Activated CD4-positive, alpha-beta memory T cell treated with anti-CD3 and anti-CD28 coated beads for 36 hours (primary cell): ENCODE data around the gene NLK. TPM values are rescaled to one million over a fixed set of nuclear protein-coding genes. Genes with fewer than 3 reads are reported as not detected.

Experiments used
- CTCF ChIA-PET: fragments of 350-600 bp; sonication (Branson Sonifier 250); formaldehyde crosslinking; loops from one replicate; lab custom pipeline; 2021; ENCODE audit warnings: antibody characterized with exemption, inconsistent platforms; lab: Charles Lee
- POLR2A ChIA-PET: fragments of 350-600 bp; sonication (Branson Sonifier 250); formaldehyde crosslinking; loops from one replicate; lab custom pipeline; 2021; ENCODE audit warnings: antibody characterized with exemption; lab: Charles Lee
- DNase-seq: peaks from one replicate; pipeline ENCODE4 v3.0.0-alpha.2; 2020
- H3K27ac Mint-ChIP-seq: one replicate; pipeline ENCODE4 v1.8.0; 2021; ENCODE audit warnings: mixed read lengths
- H3K27me3 Mint-ChIP-seq: one replicate; pipeline ENCODE4 v1.8.0; 2021; ENCODE audit warnings: mixed read lengths
- H3K36me3 Mint-ChIP-seq: one replicate; pipeline ENCODE4 v1.8.0; 2021; ENCODE audit warnings: mixed read lengths
- H3K4me1 Mint-ChIP-seq: one replicate; pipeline ENCODE4 v1.8.0; 2021; ENCODE audit warnings: low read depth, mixed read lengths
- H3K4me3 Mint-ChIP-seq: one replicate; pipeline ENCODE4 v1.8.0; 2021; ENCODE audit warnings: mild to moderate bottlenecking, mixed read lengths
- H3K9me3 Mint-ChIP-seq: one replicate; pipeline ENCODE4 v1.8.0; 2021; ENCODE audit warnings: mixed read lengths
- intact Hi-C: fragments of 100-400 bp; cut with micrococcal nuclease; formaldehyde crosslinking; loops from one replicate; pipeline ENCODE4 v1.15.1; 2023
- total RNA-seq, 2 experiments: library from RNA; stranded (reverse); gene quantifications; one replicate each; pipeline ENCODE4 v1.2.3, GENCODE V29; 2021

The NLK gene
- total RNA-seq, 2 experiments from 2014 or later, result 6.8 to 8.3 TPM

GRCh38 chr17:28119046-28119445 lies 76.6 kb downstream of the NLK start:
- H3K4me3 Mint-ChIP-seq, result no peak overlapping the region
- peaks cover 6% of the 10 kb centered on the region for H3K36me3 Mint-ChIP-seq
- POLR2A ChIA-PET, result no interaction called here
- no peaks in the 10 kb centered on the region for H3K27me3 Mint-ChIP-seq
- intact Hi-C loops, result no loop called here
- H3K9me3 Mint-ChIP-seq, result no peaks in the 10 kb centered on the region
- CTCF ChIA-PET, result no interaction called here
- DNase-seq, result no peak
- no peak overlapping the region for H3K27ac Mint-ChIP-seq
- peaks cover 28% of the 10 kb centered on the region for H3K4me1 Mint-ChIP-seq

- intact Hi-C loops, result no loop called here
- DNase-seq, result no peak
- no peak overlapping the region for H3K4me3 Mint-ChIP-seq
- no peaks in the 10 kb centered on the region for H3K27me3 Mint-ChIP-seq
- ChIA-PET POLR2A (no interaction called here), CTCF (no interaction called here)
- H3K4me1 Mint-ChIP-seq, result peaks cover 28% of the 10 kb centered on the region
- no peak overlapping the region for H3K27ac Mint-ChIP-seq
- H3K9me3 Mint-ChIP-seq, result no peaks in the 10 kb centered on the region
- H3K36me3 Mint-ChIP-seq, result peaks cover 6% of the 10 kb centered on the region
Observed at GRCh38 chr17:28119560-28119959, 77.1 kb downstream of the NLK start.

- peaks cover 6% of the 10 kb centered on the region for H3K36me3 Mint-ChIP-seq
- intact Hi-C loops, result no loop called here
- DNase-seq, result no peak
- H3K4me3 Mint-ChIP-seq, result no peak overlapping the region
- no peaks in the 10 kb centered on the region for H3K27me3 Mint-ChIP-seq
- ChIA-PET POLR2A (no interaction called here), CTCF (no interaction called here)
- peaks cover 28% of the 10 kb centered on the region for H3K4me1 Mint-ChIP-seq
- H3K9me3 Mint-ChIP-seq, result no peaks in the 10 kb centered on the region
- H3K27ac Mint-ChIP-seq, result no peak overlapping the region
Observed at GRCh38 chr17:28120766-28121165, 78.3 kb downstream of the NLK start.

GRCh38 chr17:28124962-28125361 lies 82.5 kb downstream of the NLK start:
- CTCF ChIA-PET, result no interaction called here
- intact Hi-C loops, result no loop called here
- H3K4me3 Mint-ChIP-seq, result no peak overlapping the region
- no peak overlapping the region for H3K27ac Mint-ChIP-seq
- peaks cover 6% of the 10 kb centered on the region for H3K36me3 Mint-ChIP-seq
- no peaks in the 10 kb centered on the region for H3K4me1 Mint-ChIP-seq
- no peak for DNase-seq
- POLR2A ChIA-PET, result no interaction called here
- no peaks in the 10 kb centered on the region for H3K27me3 Mint-ChIP-seq
- no peaks in the 10 kb centered on the region for H3K9me3 Mint-ChIP-seq

GRCh38 chr17:28125526-28126378 lies 83.3 kb downstream of the NLK start:
- intact Hi-C loops, result no loop called here
- Mint-ChIP-seq H3K27me3 (no peaks in the 10 kb centered on the region), H3K27ac (no peak overlapping the region), H3K36me3 (peaks cover 6% of the 10 kb centered on the region), H3K4me1 (no peaks in the 10 kb centered on the region), H3K9me3 (no peaks in the 10 kb centered on the region), H3K4me3 (no peak overlapping the region)
- DNase-seq, result no peak
- POLR2A ChIA-PET, result no interaction called here
- CTCF ChIA-PET, result no interaction called here

GRCh38 chr17:28127196-28127595 lies 84.7 kb downstream of the NLK start:
- H3K9me3 Mint-ChIP-seq, result no peaks in the 10 kb centered on the region
- DNase-seq, result no peak
- ChIA-PET CTCF (no interaction called here), POLR2A (no interaction called here)
- H3K4me1 Mint-ChIP-seq, result no peaks in the 10 kb centered on the region
- intact Hi-C loops, result no loop called here
- H3K36me3 Mint-ChIP-seq, result peaks cover 6% of the 10 kb centered on the region
- H3K4me3 Mint-ChIP-seq, result no peak overlapping the region
- no peak overlapping the region for H3K27ac Mint-ChIP-seq
- H3K27me3 Mint-ChIP-seq, result no peaks in the 10 kb centered on the region

GRCh38 chr17:28128779-28129178 lies 86.3 kb downstream of the NLK start:
- ChIA-PET POLR2A (no interaction called here), CTCF (no interaction called here)
- Mint-ChIP-seq H3K4me3 (no peak overlapping the region), H3K4me1 (peaks cover 11% of the 10 kb centered on the region), H3K36me3 (peaks cover 6% of the 10 kb centered on the region), H3K27me3 (no peaks in the 10 kb centered on the region), H3K9me3 (no peaks in the 10 kb centered on the region), H3K27ac (no peak overlapping the region)
- no peak for DNase-seq
- intact Hi-C loops, result no loop called here

- peaks cover 6% of the 10 kb centered on the region for H3K36me3 Mint-ChIP-seq
- peaks cover 12% of the 10 kb centered on the region for H3K4me1 Mint-ChIP-seq
- no peak overlapping the region for H3K4me3 Mint-ChIP-seq
- H3K27ac Mint-ChIP-seq, result no peak overlapping the region
- POLR2A ChIA-PET, result no interaction called here
- H3K27me3 Mint-ChIP-seq, result no peaks in the 10 kb centered on the region
- intact Hi-C loops, result no loop called here
- no peaks in the 10 kb centered on the region for H3K9me3 Mint-ChIP-seq
- CTCF ChIA-PET, result no interaction called here
- DNase-seq, result no peak
Observed at GRCh38 chr17:28130472-28130871, 88.0 kb downstream of the NLK start.

GRCh38 chr17:28131599-28131998 lies 89.1 kb downstream of the NLK start:
- no peak for DNase-seq
- intact Hi-C loops, result no loop called here
- no peak overlapping the region for H3K27ac Mint-ChIP-seq
- peaks cover 12% of the 10 kb centered on the region for H3K4me1 Mint-ChIP-seq
- CTCF ChIA-PET, result interaction anchor here (0.6 kb wide), 1 partner anchor 100 kb away, joined by 4 read pairs; no protein-coding TSS in a partner anchor
- no peaks in the 10 kb centered on the region for H3K27me3 Mint-ChIP-seq
- POLR2A ChIA-PET, result no interaction called here
- H3K4me3 Mint-ChIP-seq, result no peak overlapping the region
- H3K9me3 Mint-ChIP-seq, result no peaks in the 10 kb centered on the region
- H3K36me3 Mint-ChIP-seq, result peaks cover 6% of the 10 kb centered on the region

- POLR2A ChIA-PET, result no interaction called here
- H3K4me1 Mint-ChIP-seq, result peaks cover 12% of the 10 kb centered on the region
- CTCF ChIA-PET, result interaction anchor here (0.9 to 1.2 kb wide), 2 partner anchors 117 to 328 kb away, joined by 3 read pairs; no protein-coding TSS in a partner anchor
- peaks cover 6% of the 10 kb centered on the region for H3K36me3 Mint-ChIP-seq
- no peak overlapping the region for H3K27ac Mint-ChIP-seq
- no peak for DNase-seq
- H3K9me3 Mint-ChIP-seq, result no peaks in the 10 kb centered on the region
- no peak overlapping the region for H3K4me3 Mint-ChIP-seq
- intact Hi-C loops, result no loop called here
- no peaks in the 10 kb centered on the region for H3K27me3 Mint-ChIP-seq
Observed at GRCh38 chr17:28133562-28133970, 91.1 kb downstream of the NLK start.

GRCh38 chr17:28136923-28137322 lies 94.4 kb downstream of the NLK start:
- Mint-ChIP-seq H3K27me3 (no peaks in the 10 kb centered on the region), H3K27ac (no peak overlapping the region), H3K4me3 (no peak overlapping the region), H3K36me3 (peaks cover 6% of the 10 kb centered on the region), H3K4me1 (peaks cover 12% of the 10 kb centered on the region), H3K9me3 (no peaks in the 10 kb centered on the region)
- ChIA-PET CTCF (no interaction called here), POLR2A (no interaction called here)
- no peak for DNase-seq
- intact Hi-C loops, result no loop called here

- intact Hi-C loops, result no loop called here
- no peaks in the 10 kb centered on the region for H3K9me3 Mint-ChIP-seq
- POLR2A ChIA-PET, result no interaction called here
- CTCF ChIA-PET, result no interaction called here
- no peak for DNase-seq
- no peak overlapping the region for H3K27ac Mint-ChIP-seq
- H3K27me3 Mint-ChIP-seq, result no peaks in the 10 kb centered on the region
- H3K36me3 Mint-ChIP-seq, result peaks cover 4% of the 10 kb centered on the region
- H3K4me3 Mint-ChIP-seq, result no peak overlapping the region
- no peaks in the 10 kb centered on the region for H3K4me1 Mint-ChIP-seq
Observed at GRCh38 chr17:28139822-28140221, 97.3 kb downstream of the NLK start.

GRCh38 chr17:28141313-28141712 lies 98.8 kb downstream of the NLK start:
- CTCF ChIA-PET, result interaction anchor here (0.9 kb wide), 1 partner anchor 110 kb away, joined by 3 read pairs; no protein-coding TSS in a partner anchor
- Mint-ChIP-seq H3K9me3 (no peaks in the 10 kb centered on the region), H3K27ac (no peak overlapping the region), H3K4me1 (no peaks in the 10 kb centered on the region), H3K4me3 (no peak overlapping the region), H3K27me3 (no peaks in the 10 kb centered on the region), H3K36me3 (peaks cover 4% of the 10 kb centered on the region)
- POLR2A ChIA-PET, result no interaction called here
- intact Hi-C loops, result no loop called here
- no peak for DNase-seq
